SK-N-SH (cell line): ENCODE results near the gene EDDM13. TPM values are rescaled to one million over a fixed set of nuclear protein-coding genes. Genes with fewer than 3 reads are reported as not detected.

ENCODE experiments used
- CTCF ChIA-PET: fragments of 300-600, 350-600 bp; formaldehyde crosslinking; extraction: SDS; loops from one replicate; lab custom pipeline; 2021; lab: Yijun Ruan, JAX
- POLR2A ChIA-PET: fragments of 350-600 bp; sonication (Branson Sonifier 250); formaldehyde crosslinking; extraction: SDS; loops from one replicate; lab custom pipeline; 2020; ENCODE audit warnings: antibody characterized with exemption, inconsistent platforms; lab: Yijun Ruan, JAX
- DNase-seq: peaks from one replicate; pipeline ENCODE4 v3.0.0; 2012
- H2AFZ ChIP-seq: fragments of 200-600 bp; sonication (generic); 2 replicates; pipeline ENCODE4 v1.8.1; 2016; ENCODE audit warnings: antibody characterized with exemption, mild to moderate bottlenecking, low read depth
- H3F3A ChIP-seq: fragments of 200-600 bp; sonication (generic); replicated peaks from 2 replicates; pipeline ENCODE3; 2016; ENCODE audit warnings: antibody characterized with exemption, mild to moderate bottlenecking; ENCODE audit not compliant: insufficient read depth
- H3K27ac ChIP-seq, 2 experiments: fragments of 200-500 bp in 1 of 2; fragments of 200-600 bp in 1 of 2; sonication (Bioruptor generic) in 1 of 2; sonication (generic), shearing (Covaris generic) in 1 of 2; 2 replicates each; pipeline versions ENCODE4 v1.5.1 to v1.6.1; 2014 to 2016; ENCODE audit warnings: low read depth in 2 of 2, inconsistent platforms in 1 of 2, low read length in 1 of 2, mild to moderate bottlenecking in 1 of 2, mixed read lengths in 1 of 2
- H3K27me3 ChIP-seq: fragments of 200-600 bp; sonication (generic), shearing (Covaris generic); 2 replicates; pipeline ENCODE4 v1.6.1; 2016; ENCODE audit warnings: mixed run types; ENCODE audit not compliant: insufficient read depth
- H3K36me3 ChIP-seq, 2 experiments: fragments of 200-500 bp in 1 of 2; fragments of 200-600 bp in 1 of 2; sonication (Bioruptor generic) in 1 of 2; sonication (generic) in 1 of 2; replicated peaks in 1 of 2; 2 replicates each; pipeline versions ENCODE3 to v1.5.1; 2014 to 2016; ENCODE audit warnings: low read length in 1 of 2, mild to moderate bottlenecking in 1 of 2; ENCODE audit not compliant: insufficient read depth in 2 of 2, control insufficient read depth in 1 of 2
- H3K4me1 ChIP-seq, 2 experiments: fragments of 200-500 bp in 1 of 2; fragments of 200-600 bp in 1 of 2; sonication (Bioruptor generic) in 1 of 2; sonication (generic), shearing (Covaris generic) in 1 of 2; 2 replicates each; pipeline versions ENCODE4 v1.5.1 to v1.6.1; 2014 to 2016; ENCODE audit warnings: low read depth in 1 of 2, low read length in 1 of 2, mixed run types in 1 of 2; ENCODE audit not compliant: insufficient read depth in 2 of 2, control insufficient read depth in 1 of 2
- H3K4me2 ChIP-seq: fragments of 200-600 bp; sonication (generic), shearing (Covaris generic); 2 replicates; pipeline ENCODE4 v1.6.1; 2017; ENCODE audit warnings: mixed run types
- H3K4me3 ChIP-seq, 2 experiments: fragments of 200-500 bp in 1 of 2; fragments of 200-600 bp in 1 of 2; sonication (Bioruptor generic) in 1 of 2; sonication (generic), shearing (Covaris generic) in 1 of 2; 2 replicates each; pipeline versions ENCODE4 v1.5.1 to v1.8.1; 2014 to 2016; ENCODE audit warnings: low read depth in 2 of 2, inconsistent platforms in 1 of 2, low read length in 1 of 2, mild to moderate bottlenecking in 1 of 2, mixed read lengths in 1 of 2, moderate library complexity in 1 of 2
- H3K79me2 ChIP-seq: fragments of 200-600 bp; sonication (generic); 2 replicates; pipeline ENCODE4 v1.8.1; 2017; ENCODE audit warnings: mild to moderate bottlenecking; ENCODE audit not compliant: insufficient read depth
- H3K9ac ChIP-seq: fragments of 200-600 bp; sonication (generic); 2 replicates; pipeline ENCODE4 v1.6.1; 2017; ENCODE audit warnings: mixed run types
- H3K9me2 ChIP-seq: fragments of 200-600 bp; sonication (generic); 2 replicates; pipeline ENCODE4 v1.6.1; 2017; ENCODE audit warnings: mixed run types
- H3K9me3 ChIP-seq: fragments of 200-600 bp; sonication (generic); 2 replicates; pipeline ENCODE4 v1.6.1; 2017; ENCODE audit warnings: mixed run types, mild to moderate bottlenecking, moderate library complexity
- H4K20me1 ChIP-seq: fragments of 200-600 bp; sonication (generic); 2 replicates; pipeline ENCODE4 v1.6.1; 2017; ENCODE audit warnings: mild to moderate bottlenecking, mixed run types; ENCODE audit not compliant: insufficient read depth
- ELF1 ChIP-seq: IDR thresholded peaks from 2 replicates; pipeline ENCODE4 v1.4.0; 2012
- EP300 ChIP-seq, 2 experiments: IDR thresholded peaks; 2 replicates each; pipeline versions ENCODE4 v1.4.0 to v1.6.1; 2012; ENCODE audit warnings: borderline replicate concordance in 1 of 2, low read depth in 1 of 2, low read length in 1 of 2
- EZH2phosphoT487 ChIP-seq: fragments of 200-600 bp; sonication (generic); IDR thresholded peaks from 2 replicates; pipeline ENCODE4 v1.6.1; 2017; ENCODE audit warnings: low read depth, mixed run types, mild to moderate bottlenecking, antibody characterized with exemption, moderate library complexity, borderline replicate concordance
- FOXJ3 ChIP-seq: sonication (generic); formaldehyde crosslinking; IDR thresholded peaks from 2 replicates; pipeline ENCODE4 v1.5.1; 2020; ENCODE audit warnings: mild to moderate bottlenecking, missing genetic modification reagents
- IRF3 ChIP-seq: fragments of 150-350 bp; IDR thresholded peaks from 2 replicates; pipeline ENCODE4 v1.6.1; 2016; ENCODE audit warnings: mild to moderate bottlenecking, low read depth, low read length
- POLR2AphosphoS5 ChIP-seq: IDR thresholded peaks from 2 replicates; pipeline ENCODE4 v1.6.1; 2012; ENCODE audit warnings: low read depth, low read length
- TAF1 ChIP-seq: IDR thresholded peaks from 2 replicates; pipeline ENCODE4 v1.6.1; 2012; ENCODE audit warnings: low read depth, mild to moderate bottlenecking, low read length, moderate library complexity, borderline replicate concordance
- TCF12 ChIP-seq: IDR thresholded peaks from 2 replicates; pipeline ENCODE4 v1.4.0; 2012
- YY1 ChIP-seq: IDR thresholded peaks from 2 replicates; pipeline ENCODE4 v1.4.0; 2012; ENCODE audit warnings: low read depth, mild to moderate bottlenecking
- ZBTB33 ChIP-seq: IDR thresholded peaks from 2 replicates; pipeline ENCODE4 v1.4.0; 2012; ENCODE audit warnings: low read depth, borderline replicate concordance
- WGBS: methylation state at CpG from one replicate; pipeline ENCODE4 v1.1.6; 2017; ENCODE audit warnings: low lambda C conversion rate; 5-methylcytosine and 5-hydroxymethylcytosine counted together
- polyA plus RNA-seq, 3 experiments: library from polyadenylated mRNA; depleted of rRNA; stranded (reverse); fragments of >200 nt; gene quantifications; 2 replicates each; pipeline ENCODE4 v1.2.3, GENCODE V29; 2012

EDDM13 gene
- polyA plus RNA-seq, 1 of the 3 experiments (the other 2 are of a cell fraction) = not detected

DNA sequence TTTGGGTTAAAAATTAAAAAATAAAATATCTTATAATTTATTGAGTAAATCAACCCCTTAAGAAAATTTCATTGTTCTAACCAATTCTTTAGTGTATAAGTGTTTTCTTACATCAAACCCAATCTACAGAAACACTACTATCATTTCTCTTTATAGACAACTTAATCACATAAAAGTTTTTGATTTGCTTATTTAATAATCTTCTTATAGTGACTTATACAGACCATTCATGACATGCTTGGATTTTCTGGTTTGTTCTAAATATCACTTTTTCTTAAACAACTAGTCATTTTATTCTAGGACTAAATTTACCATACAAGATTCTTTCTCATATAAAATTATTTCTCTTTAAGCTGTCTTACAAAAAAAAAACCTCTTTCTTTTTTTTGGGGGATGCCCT is 69.4 kb downstream of the EDDM13 start (continued):
- TF ChIP-seq ZBTB33 (no peak), POLR2AphosphoS5 (no peak), EP300 (IDR thresholded peaks at IDR 0.05; ENCODE audit: borderline replicate concordance in 1 of 2, low read depth in 1 of 2, low read length in 1 of 2) (no peak), ELF1 (no peak), YY1 (no peak), TCF12 (no peak), IRF3 (no peak), TAF1 (no peak), EZH2phosphoT487 (no peak)
- TF ChIP-seq, all 33 proteins: peak for 0

DNA sequence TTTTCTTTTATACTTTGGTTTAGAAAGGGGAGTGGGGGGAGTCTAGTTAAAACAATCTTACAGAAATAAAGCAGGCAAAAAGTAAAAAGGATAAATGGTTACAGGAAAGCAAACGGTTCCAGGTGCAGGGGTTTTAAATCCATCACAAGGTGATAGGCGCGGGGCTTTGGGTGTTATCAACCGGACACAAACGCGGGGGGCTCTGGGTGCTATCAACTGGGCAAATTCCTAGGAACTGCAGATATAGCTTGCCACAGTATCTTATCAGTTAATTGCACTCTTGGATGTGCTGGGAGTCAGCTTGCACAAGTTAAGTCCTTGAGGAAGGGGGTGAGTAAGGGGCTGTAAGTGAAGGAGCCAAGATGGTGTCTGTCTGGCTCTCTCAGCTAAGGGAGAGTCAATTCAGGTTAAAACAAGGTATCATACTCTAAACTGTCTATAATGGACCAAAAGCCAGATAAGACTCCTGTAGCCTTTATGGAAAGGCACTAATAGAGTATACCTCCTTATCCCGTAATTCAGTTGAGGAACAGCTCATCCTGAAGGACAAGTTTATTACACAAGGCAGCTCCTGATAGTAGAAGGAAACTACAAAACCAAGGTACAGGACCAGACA is 74.7 kb downstream of the EDDM13 start:
- H3K36me3 ChIP-seq = no peaks in the 10 kb centered on the region
- no peak overlapping the region for H3K9ac ChIP-seq
- ChIA-PET CTCF (interaction anchor here (0.7 to 7.2 kb wide), 8 partner anchors 13 to 281 kb away, joined by 3 to 53 read pairs (median 10); no protein-coding TSS in a partner anchor), POLR2A (no interaction called here)
- no peak for DNase-seq
- no peak for TF ChIP-seq EZH2phosphoT487
- no peak for TF ChIP-seq YY1
- no peak for TF ChIP-seq ZBTB33
- no peak for TF ChIP-seq FOXJ3 (CRISPR knock-in tag)
- no peak overlapping the region for H2AFZ ChIP-seq
- no peak overlapping the region for H3K4me2 ChIP-seq
- no peaks in the 10 kb centered on the region for H3K79me2 ChIP-seq
- no peaks in the 10 kb centered on the region for H3K4me1 ChIP-seq
- H3K9me3 ChIP-seq = no peaks in the 10 kb centered on the region
- H4K20me1 ChIP-seq = no peaks in the 10 kb centered on the region
- 71% methylated on average over 7 of the region's 7 CpGs for WGBS
- no peaks in the 10 kb centered on the region for H3F3A ChIP-seq
- no peaks in the 10 kb centered on the region for H3K27me3 ChIP-seq
- no peak overlapping the region for H3K27ac ChIP-seq
- no peaks in the 10 kb centered on the region for H3K9me2 ChIP-seq
- H3K4me3 ChIP-seq = no peak overlapping the region
